Measurements from ENCODE around the gene SORL1.

- no peak for TF ChIP-seq CTCF (IDR thresholded peaks at IDR 0.05)
- no peak for TF ChIP-seq EP300 (IDR thresholded peaks at IDR 0.05)
- no peak for TF ChIP-seq POLR2A (IDR thresholded peaks at IDR 0.05)
These were observed 35.1 kb downstream of the SORL1 start for GRCh38 chr11:121487191-121487590.
